Measurements from ENCODE around the gene SERPINB10. TPM values are rescaled to one million over a fixed set of nuclear protein-coding genes. Genes with fewer than 3 reads are reported as not detected.

Gene SERPINB10
- total RNA-seq, 1 experiment from 2014 or later = not detected

GRCh38 chr18:63892566-63892965 lies 15.2 kb upstream of the SERPINB10 start:
- Mint-ChIP-seq H3K27ac (no peak overlapping the region), H3K9me3 (no peaks in the 10 kb centered on the region), H3K4me3 (no peak overlapping the region), H3K27me3 (ENCODE audit: low read depth) (no peaks in the 10 kb centered on the region), H3K36me3 (no peaks in the 10 kb centered on the region), H3K4me1 (peaks cover 6% of the 10 kb centered on the region)
- ATAC-seq = no peak
- DNase-seq (ENCODE audit: low spot score) = no peak
- POLR2A ChIA-PET = no interaction called here
- TF ChIP-seq FOXP1 (CRISPR knock-in tag; IDR thresholded peaks at IDR 0.05; ENCODE audit: borderline replicate concordance) = no peak
- no peak for TF ChIP-seq TEAD4 (CRISPR knock-in tag; IDR thresholded peaks at IDR 0.05)
- no peak for TF ChIP-seq ATF1 (CRISPR knock-in tag; IDR thresholded peaks at IDR 0.05)
- no peak for TF ChIP-seq AR (CRISPR knock-in tag; IDR thresholded peaks at IDR 0.05)
- CTCF ChIA-PET = no interaction called here

GRCh38 chr18:63894106-63894772 lies 13.5 kb upstream of the SERPINB10 start:
- no peak for TF ChIP-seq IRF1 (CRISPR knock-in tag; IDR thresholded peaks at IDR 0.05)
- TF ChIP-seq CREB1 (CRISPR knock-in tag; IDR thresholded peaks at IDR 0.05) = no peak
- TF ChIP-seq AR (CRISPR knock-in tag; IDR thresholded peaks at IDR 0.05) = no peak
- Mint-ChIP-seq H3K9me3 (no peaks in the 10 kb centered on the region), H3K27ac (no peak overlapping the region), H3K27me3 (ENCODE audit: low read depth) (no peaks in the 10 kb centered on the region), H3K36me3 (no peaks in the 10 kb centered on the region), H3K4me1 (peaks cover 6% of the 10 kb centered on the region), H3K4me3 (no peak overlapping the region)
- ChIA-PET CTCF (no interaction called here), POLR2A (no interaction called here)
- DNase-seq (ENCODE audit: low spot score) = no peak
- no peak for ATAC-seq

GRCh38 chr18:63895190-63895589 lies 12.6 kb upstream of the SERPINB10 start:
- no peaks in the 10 kb centered on the region for H3K9me3 Mint-ChIP-seq
- H3K36me3 Mint-ChIP-seq = no peaks in the 10 kb centered on the region
- no peak overlapping the region for H3K27ac Mint-ChIP-seq
- no peak for DNase-seq (ENCODE audit: low spot score)
- peaks cover 6% of the 10 kb centered on the region for H3K4me1 Mint-ChIP-seq
- CTCF ChIA-PET = no interaction called here
- no peak overlapping the region for H3K4me3 Mint-ChIP-seq
- no peaks in the 10 kb centered on the region for H3K27me3 Mint-ChIP-seq (ENCODE audit: low read depth)
- POLR2A ChIA-PET = no interaction called here
- ATAC-seq = no peak
- TF ChIP-seq FOXJ3 (CRISPR knock-in tag; IDR thresholded peaks at IDR 0.05; ENCODE audit: borderline replicate concordance) (no peak), NFYB (CRISPR knock-in tag; conservative IDR thresholded peaks at IDR 0.05; ENCODE audit: low read depth) (no peak), SMAD4 (CRISPR knock-in tag; IDR thresholded peaks at IDR 0.05) (no peak), PREB (CRISPR knock-in tag; IDR thresholded peaks at IDR 0.05; ENCODE audit: borderline replicate concordance) (no peak), FOXP4 (CRISPR knock-in tag; IDR thresholded peaks at IDR 0.05) (no peak), ZBTB21 (CRISPR knock-in tag; IDR thresholded peaks at IDR 0.05; ENCODE audit: borderline replicate concordance) (no peak), USF2 (CRISPR knock-in tag; IDR thresholded peaks at IDR 0.05) (no peak), ZNF121 (CRISPR knock-in tag; IDR thresholded peaks at IDR 0.05) (no peak), ZSCAN18 (CRISPR knock-in tag; IDR thresholded peaks at IDR 0.05) (no peak), ZNF263 (CRISPR knock-in tag; IDR thresholded peaks at IDR 0.05; ENCODE audit: low read depth) (no peak)
